Transverse colon (tissue), 4 donors: Measurements from ENCODE around the gene CCDC63. TPM values are rescaled to one million over a fixed set of nuclear protein-coding genes. Genes with fewer than 3 reads are reported as not detected.
A peak's percentile ranks its signal among the peaks of the same experiment; 100 is the strongest.

Source experiments
- DNase-seq: peaks from one replicate; pipeline ENCODE4 v3.0.0-alpha.2; 2019
- H3K27ac ChIP-seq, 4 donors: fragments of 200-600 bp; sonication (generic); 2 replicates each; pipeline ENCODE4 v1.5.1; 2016 to 2018; ENCODE audit warnings: inconsistent platforms in 4 of 4
- H3K27me3 ChIP-seq: fragments of 200-600 bp; sonication (generic); 2 replicates; pipeline ENCODE4 v1.5.1; 2017; ENCODE audit warnings: inconsistent platforms
- H3K36me3 ChIP-seq, 4 donors: fragments of 200-600 bp; sonication (generic); 2 replicates each; pipeline ENCODE4 v1.5.1; 2017 to 2019; ENCODE audit warnings: inconsistent platforms in 4 of 4
- H3K4me1 ChIP-seq, 4 donors: fragments of 200-600 bp; sonication (generic); 2 replicates each; pipeline ENCODE4 v1.5.1; 2017 to 2020; ENCODE audit warnings: inconsistent platforms in 4 of 4
- H3K4me3 ChIP-seq, 4 donors: fragments of 200-600 bp; sonication (generic); 1 replicate in 1 of 4; 2 replicates in 3 of 4; pipeline versions ENCODE4 v1.5.1 to v1.6.1; 2017 to 2019; ENCODE audit warnings: inconsistent platforms in 4 of 4
- H3K9me3 ChIP-seq, 2 donors: fragments of 200-600 bp; sonication (generic); 2 replicates each; pipeline ENCODE4 v1.5.1; 2017 to 2019; ENCODE audit warnings: inconsistent platforms in 2 of 2
- CTCF ChIP-seq, 5 experiments: fragments of 200-600 bp in 3 of 5; fragments of 450-650 bp in 2 of 5; sonication (generic) in 3 of 5; IDR thresholded peaks; 1 replicate in 2 of 5; 2 replicates in 3 of 5; pipeline ENCODE4 v1.5.1; 2016 to 2017; ENCODE audit warnings: antibody characterized with exemption in 5 of 5, inconsistent platforms in 3 of 5, mild to moderate bottlenecking in 2 of 5, moderate library complexity in 1 of 5
- EP300 ChIP-seq: sonication (generic); formaldehyde crosslinking; IDR thresholded peaks from one replicate; pipeline ENCODE4 v1.6.1; 2017; ENCODE audit warnings: antibody characterized with exemption, low read depth
- POLR2A ChIP-seq: fragments of 450-650 bp; IDR thresholded peaks from one replicate; pipeline ENCODE4 v1.6.1; 2016; ENCODE audit warnings: antibody characterized with exemption, mild to moderate bottlenecking, moderate library complexity
- POLR2AphosphoS5 ChIP-seq, 3 donors: sonication (generic); formaldehyde crosslinking; IDR thresholded peaks; one replicate each; pipeline ENCODE4 v1.6.1; 2016; ENCODE audit warnings: antibody characterized with exemption in 3 of 3
- WGBS, 2 donors: methylation state at CpG; one replicate each; pipeline ENCODE4 v1.1.5; 2018; ENCODE audit warnings: low coverage in 1 of 2; 5-methylcytosine and 5-hydroxymethylcytosine counted together
- in situ Hi-C, 4 donors: fragments of 200-750 bp; cut with MboI; loops; one replicate each; pipeline versions ENCODE4 v1.15.0 to v1.15.1; 2017; ENCODE audit warnings: low sequenced_read_pairs in 3 of 4, low pct_ligation_motif_present in 1 of 4, low pct_unique_long_range_greater_than_20kb in 1 of 4
- intact Hi-C: fragments of 100-400 bp; cut with DNase I; formaldehyde crosslinking; loops from one replicate; pipeline ENCODE4 v1.15.1; 2023; ENCODE audit warnings: low total_unique reads
- total RNA-seq, 4 donors: library from RNA; depleted of rRNA; stranded (reverse); fragments of >200 nt; gene quantifications; one replicate each; pipeline ENCODE4 v1.1.0, GENCODE V29; 2016

Gene CCDC63
- total RNA-seq: not detected

- peak within 1 kb of the TSS in 3 of 4 donors; percentile 11 to 32 (median 24) for H3K4me3 ChIP-seq
- no peak within 1 kb of the TSS for H3K27ac ChIP-seq
- peak; percentile 60 for DNase-seq
- peaks cover 0 to 8% (median 2%) of the 10 kb centered on the region in 4 donors for H3K4me1 ChIP-seq
- no peaks in the 10 kb centered on the region for H3K36me3 ChIP-seq
- H3K9me3 ChIP-seq: no peaks in the 10 kb centered on the region
- TF ChIP-seq CTCF (IDR thresholded peaks at IDR 0.05) (peak; percentile 26 to 42 (median 28)), EP300 (no peak), POLR2AphosphoS5 (IDR thresholded peaks at IDR 0.05) (no peak)
- 20 to 51% methylated on average over 12 to 53 of the region's 60 CpGs for WGBS, 2 donors
- intact Hi-C loops: no loop called here
- H3K27me3 ChIP-seq: peaks cover 30% of the 10 kb centered on the region
- in situ Hi-C loops: loop anchor here in 3 of 4 donors (25.0 kb wide), 2 partner anchors 135 to 385 kb away; partner anchors contain the start of genes ARPC3 (in 2 of the 3), FAM216A (in 2 of the 3) and GPN3 (in 2 of the 3)
Measured at GRCh38 chr12:110846615-110847566, at the start of gene CCDC63. Gene CCDC63 (plus strand): TSS chr12:110846987. CDS start chr12:110852955, 5,968 bp downstream.

- peaks cover 0 to 5% (median 0%) of the 10 kb centered on the region in 4 donors for H3K4me1 ChIP-seq
- H3K27me3 ChIP-seq: no peaks in the 10 kb centered on the region
- no peak for DNase-seq
- no peak overlapping the region for H3K27ac ChIP-seq
- no peak overlapping the region for H3K4me3 ChIP-seq
- in situ Hi-C loops: no loop called here
- no peaks in the 10 kb centered on the region for H3K36me3 ChIP-seq
- WGBS, 2 donors: 65 to 80% methylated on average over 1 to 3 of the region's 3 CpGs
- TF ChIP-seq CTCF (IDR thresholded peaks at IDR 0.05) (no peak), POLR2A (no peak), EP300 (no peak), POLR2AphosphoS5 (IDR thresholded peaks at IDR 0.05) (no peak)
- intact Hi-C loops: no loop called here
- H3K9me3 ChIP-seq: no peaks in the 10 kb centered on the region
Measured at GRCh38 chr12:110798461-110798860, 48.3 kb upstream of the CCDC63 start.

- Histone ChIP-seq H3K9me3 (peaks cover 0 to 8% of the 10 kb centered on the region in 2 donors), H3K27ac (no peak overlapping the region), H3K36me3 (no peaks in the 10 kb centered on the region), H3K4me3 (no peak overlapping the region), H3K27me3 (no peaks in the 10 kb centered on the region), H3K4me1 (no peaks in the 10 kb centered on the region)
- no peak for DNase-seq
- intact Hi-C loops: no loop called here
- TF ChIP-seq POLR2A: no peak
- no peak for TF ChIP-seq POLR2AphosphoS5 (IDR thresholded peaks at IDR 0.05)
- no peak for TF ChIP-seq CTCF (IDR thresholded peaks at IDR 0.05)
- TF ChIP-seq EP300: no peak
- in situ Hi-C loops: no loop called here
Measured at GRCh38 chr12:110802489-110802888, 44.3 kb upstream of the CCDC63 start.

- no peak for DNase-seq
- Histone ChIP-seq H3K36me3 (no peaks in the 10 kb centered on the region), H3K27me3 (no peaks in the 10 kb centered on the region), H3K4me1 (peaks cover 0 to 10% (median 3%) of the 10 kb centered on the region in 4 donors), H3K4me3 (no peak overlapping the region), H3K27ac (no peak overlapping the region), H3K9me3 (peaks cover 0 to 8% of the 10 kb centered on the region in 2 donors)
- TF ChIP-seq POLR2AphosphoS5 (IDR thresholded peaks at IDR 0.05): no peak
- TF ChIP-seq CTCF (IDR thresholded peaks at IDR 0.05): no peak
- no peak for TF ChIP-seq POLR2A
- no peak for TF ChIP-seq EP300
- 67% methylated on average over 3 of the region's 3 CpGs; no CpG with 5 or more reads in 1 of the 2 donors for WGBS, 2 donors
- intact Hi-C loops (no loop called here), in situ Hi-C loops (no loop called here)
Measured at GRCh38 chr12:110804406-110804805, 42.4 kb upstream of the CCDC63 start.
